Uterus (tissue), 2 donors: Measurements from ENCODE around the gene COL5A2.

Experiments used
- CTCF ChIP-seq, 4 experiments: fragments of 200-600 bp in 2 of 4; fragments of 450-650 bp in 2 of 4; sonication (generic) in 2 of 4; IDR thresholded peaks; one replicate each; pipeline ENCODE4 v1.5.1; 2016 to 2019; ENCODE audit warnings: antibody characterized with exemption in 4 of 4, mild to moderate bottlenecking in 2 of 4, moderate library complexity in 1 of 4
- POLR2A ChIP-seq, 2 donors: fragments of 450-650 bp; IDR thresholded peaks; one replicate each; pipeline ENCODE4 v1.6.1; 2016; ENCODE audit warnings: antibody characterized with exemption in 2 of 2, mild to moderate bottlenecking in 1 of 2, moderate library complexity in 1 of 2

GRCh38 chr2:189037518-189037917 is 142.0 kb downstream of the COL5A2 start:
- TF ChIP-seq CTCF (IDR thresholded peaks at IDR 0.05) = no peak
- TF ChIP-seq POLR2A (IDR thresholded peaks at IDR 0.05) = no peak
